Measurements from ENCODE around the gene ATP8A2.

Gene ATP8A2

DNA sequence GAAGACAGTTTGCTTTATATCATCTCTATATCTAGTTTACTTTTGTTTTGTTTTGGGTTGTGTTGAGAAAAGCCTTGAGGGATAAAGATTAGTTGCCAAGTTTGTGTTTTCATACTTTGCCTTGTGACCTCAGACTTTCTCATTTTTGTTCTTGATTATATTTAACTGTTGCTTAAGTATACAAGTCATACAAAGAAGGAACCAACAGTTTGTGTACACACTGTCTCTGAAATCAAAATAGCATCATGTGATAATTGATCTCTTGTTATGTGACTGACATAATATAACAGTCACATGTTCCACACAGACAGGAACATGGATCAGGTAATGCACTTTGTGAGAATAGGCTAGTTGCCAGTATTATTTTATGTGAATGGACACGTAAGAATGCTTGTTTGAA lies 609.3 kb downstream of the ATP8A2 start:
- DNase-seq, result no peak

DNA sequence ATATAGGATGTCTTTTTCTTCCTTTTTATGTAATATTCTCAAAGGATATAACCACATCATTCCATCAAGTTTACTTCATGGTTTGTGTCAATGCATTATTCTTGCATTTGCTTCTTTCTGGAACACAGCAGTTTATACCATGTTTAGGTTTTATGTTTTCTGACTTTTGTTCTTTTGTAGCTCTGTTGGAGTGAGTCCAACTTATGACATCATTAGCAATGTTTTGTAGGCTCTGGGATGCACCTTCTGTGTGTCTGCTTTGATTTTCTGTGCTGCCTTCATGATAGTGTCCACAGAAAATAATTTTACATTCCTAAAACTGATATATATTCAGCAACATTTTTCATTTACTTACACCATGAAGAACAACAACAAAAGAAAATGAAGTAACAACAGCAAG lies 611.1 kb downstream of the ATP8A2 start:
- no peak for DNase-seq

DNA sequence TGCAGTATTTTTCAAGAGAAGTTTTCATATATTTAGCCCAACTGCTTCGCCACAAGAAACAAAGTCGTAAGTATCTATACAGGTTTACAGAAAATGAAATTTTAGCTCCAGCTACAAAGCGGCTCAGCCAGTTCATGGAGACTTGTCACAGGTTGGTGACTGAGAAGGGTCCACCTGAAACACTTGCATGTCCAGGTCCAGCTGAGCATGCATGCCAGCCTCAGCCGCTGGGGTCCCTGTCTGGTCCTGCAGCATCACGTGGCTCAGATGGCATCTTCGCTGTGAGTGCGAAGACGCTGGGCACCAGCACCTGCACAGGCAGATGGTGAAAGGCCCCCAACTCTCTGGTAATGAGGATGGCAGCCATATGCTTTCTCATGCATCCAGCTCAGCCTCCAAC lies 616.2 kb downstream of the ATP8A2 start:
- DNase-seq, result no peak

DNA sequence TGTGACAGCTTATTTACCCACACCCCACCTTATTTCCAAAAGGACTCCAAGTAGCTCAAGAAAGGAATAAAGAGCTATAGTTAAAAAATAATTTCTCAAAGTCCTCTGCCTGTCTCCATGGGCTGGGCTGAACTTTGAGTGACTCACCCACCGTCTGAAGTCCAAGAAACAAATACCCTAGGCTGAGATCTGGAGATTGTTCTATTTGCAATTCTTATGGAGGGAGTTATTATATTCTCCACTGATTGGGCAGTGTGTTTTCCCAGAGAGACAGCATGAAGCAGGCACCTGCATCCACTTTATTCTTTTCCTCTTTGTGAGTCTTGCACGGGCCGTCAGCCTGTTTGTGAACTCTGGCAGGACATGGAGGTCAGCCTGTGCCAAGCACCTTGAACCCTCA lies 616.9 kb downstream of the ATP8A2 start:
- DNase-seq, result no peak

DNA sequence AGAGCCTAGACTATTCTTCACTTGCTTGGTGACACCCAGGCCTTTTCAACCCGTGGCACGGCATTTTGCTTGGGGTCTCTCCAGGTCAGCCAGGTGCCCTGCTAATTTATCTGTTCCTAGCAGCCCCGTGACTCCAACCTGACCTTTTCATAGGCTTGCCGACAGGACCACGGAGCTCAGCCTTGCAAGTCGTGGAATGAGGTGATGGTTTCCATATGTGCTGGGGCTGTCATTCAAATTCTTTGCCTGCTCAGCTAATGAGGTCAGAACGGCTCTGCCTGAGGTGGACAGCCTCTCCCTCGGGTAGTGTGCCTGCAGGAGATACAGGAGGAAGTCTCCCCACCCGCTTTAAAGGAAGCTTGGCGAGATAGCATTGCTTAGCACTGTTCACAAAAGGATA lies 619.0 kb downstream of the ATP8A2 start:
- DNase-seq, result no peak

DNA sequence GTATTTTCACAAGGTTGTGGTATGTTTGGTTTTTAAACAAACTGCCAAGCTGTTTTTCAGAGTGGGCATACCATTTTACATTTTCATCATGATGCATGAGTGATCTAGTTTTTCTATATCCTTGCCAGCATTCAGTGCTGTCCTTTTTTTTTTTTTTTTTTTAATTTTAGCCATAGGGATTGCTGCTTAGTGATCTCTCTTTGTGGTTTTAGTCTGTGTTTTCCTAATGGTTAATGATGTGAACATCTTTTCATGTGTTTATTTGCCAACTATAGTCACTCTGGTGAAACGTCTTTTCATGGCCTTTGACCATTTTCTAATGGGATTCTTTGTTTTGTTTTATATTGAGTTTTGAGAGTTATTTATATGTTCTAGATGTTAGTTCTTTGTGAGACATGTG lies 620.3 kb downstream of the ATP8A2 start:
- no peak for DNase-seq

DNA sequence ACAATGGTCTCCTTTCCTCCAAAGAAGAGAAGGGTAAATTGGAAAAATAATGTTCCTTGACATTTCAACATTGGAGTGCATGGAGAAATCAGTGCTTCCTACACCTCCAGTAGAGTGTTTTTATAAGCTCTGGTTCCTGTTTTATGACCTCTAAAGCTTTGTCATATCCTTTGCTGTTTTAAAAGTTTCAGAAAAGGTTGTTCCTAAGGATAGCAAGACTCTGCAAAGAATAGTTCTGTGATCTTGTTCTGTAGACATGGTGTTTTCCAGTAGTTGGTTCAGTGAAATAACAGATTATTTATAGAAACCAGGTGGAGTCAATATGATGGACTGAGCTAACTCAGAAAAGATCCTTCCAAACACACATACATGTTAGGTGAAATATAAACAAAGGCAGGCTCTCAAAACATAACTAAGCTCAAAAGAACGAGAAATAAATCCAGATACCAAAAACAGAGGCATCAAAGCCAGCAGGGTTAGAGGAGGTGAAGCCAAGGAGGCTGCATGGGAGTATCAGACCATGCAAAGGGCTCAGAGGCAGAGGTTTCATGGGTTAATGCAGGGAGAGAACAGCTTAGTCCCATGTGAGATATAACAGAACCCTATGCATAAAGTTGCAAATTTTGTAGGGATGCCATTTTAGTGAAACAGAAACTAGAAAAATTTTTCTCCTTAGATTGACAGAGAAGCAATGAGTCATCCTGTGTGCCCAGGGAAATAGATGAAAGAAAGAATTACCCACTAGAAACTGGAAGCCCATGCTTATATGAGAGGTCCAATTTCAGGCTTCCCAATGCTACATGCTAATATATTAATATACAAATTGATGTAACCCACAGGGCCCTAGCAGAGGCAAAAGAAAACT lies 635.7 kb downstream of the ATP8A2 start:
- no peak for DNase-seq

DNA sequence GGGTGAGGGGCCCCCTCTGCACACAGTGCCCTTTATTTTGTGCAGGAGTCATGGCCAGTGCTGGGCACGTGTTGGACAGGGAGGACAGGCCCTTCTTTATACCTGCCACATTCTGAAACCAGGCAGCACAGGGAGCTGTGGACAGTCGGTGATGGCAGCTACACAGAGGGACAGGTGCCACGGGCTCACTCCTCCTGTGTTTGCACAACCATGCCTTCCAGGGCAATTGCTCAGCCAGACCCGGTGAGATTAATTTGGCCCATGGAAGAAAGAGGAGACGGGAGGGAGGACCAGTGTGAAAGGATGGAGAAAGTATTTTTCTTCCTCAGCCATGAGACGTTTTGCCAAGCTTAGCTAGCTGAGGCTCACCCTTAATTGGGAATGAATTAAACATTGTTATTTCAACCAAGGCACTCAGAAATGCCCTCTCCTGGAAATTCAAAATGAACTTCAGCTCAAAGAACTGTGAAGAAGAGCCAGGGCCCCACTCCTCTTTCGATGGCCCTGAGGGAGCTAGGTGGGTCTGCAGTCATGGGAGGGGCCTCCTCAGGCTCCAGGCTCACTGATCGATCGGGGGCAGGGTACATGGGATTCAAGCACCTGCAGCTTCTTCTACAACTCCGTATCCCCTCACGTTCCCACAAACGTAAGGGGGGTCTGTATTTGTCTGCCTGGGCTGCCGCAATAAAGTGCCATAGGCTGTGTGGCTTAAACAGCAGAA lies 638.9 kb downstream of the ATP8A2 start:
- DNase-seq, result no peak

DNA sequence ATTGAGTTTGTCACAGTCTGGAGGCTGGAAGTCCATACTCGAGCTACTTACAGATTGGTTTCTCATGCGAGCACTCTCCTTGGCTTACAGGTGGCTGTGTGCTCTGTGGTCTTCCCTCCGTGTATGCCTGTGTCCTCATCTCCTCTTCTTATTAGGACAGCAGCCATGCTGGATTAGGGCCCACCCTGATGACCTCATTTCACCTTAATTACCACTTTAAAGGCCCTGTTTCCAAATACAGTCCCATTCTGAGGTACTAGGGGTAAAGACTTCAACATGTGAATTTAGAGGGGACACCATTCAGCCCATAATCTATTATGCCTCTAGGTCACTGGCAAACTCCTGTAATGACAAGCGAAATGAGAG lies 639.4 kb downstream of the ATP8A2 start:
- no peak for DNase-seq

DNA sequence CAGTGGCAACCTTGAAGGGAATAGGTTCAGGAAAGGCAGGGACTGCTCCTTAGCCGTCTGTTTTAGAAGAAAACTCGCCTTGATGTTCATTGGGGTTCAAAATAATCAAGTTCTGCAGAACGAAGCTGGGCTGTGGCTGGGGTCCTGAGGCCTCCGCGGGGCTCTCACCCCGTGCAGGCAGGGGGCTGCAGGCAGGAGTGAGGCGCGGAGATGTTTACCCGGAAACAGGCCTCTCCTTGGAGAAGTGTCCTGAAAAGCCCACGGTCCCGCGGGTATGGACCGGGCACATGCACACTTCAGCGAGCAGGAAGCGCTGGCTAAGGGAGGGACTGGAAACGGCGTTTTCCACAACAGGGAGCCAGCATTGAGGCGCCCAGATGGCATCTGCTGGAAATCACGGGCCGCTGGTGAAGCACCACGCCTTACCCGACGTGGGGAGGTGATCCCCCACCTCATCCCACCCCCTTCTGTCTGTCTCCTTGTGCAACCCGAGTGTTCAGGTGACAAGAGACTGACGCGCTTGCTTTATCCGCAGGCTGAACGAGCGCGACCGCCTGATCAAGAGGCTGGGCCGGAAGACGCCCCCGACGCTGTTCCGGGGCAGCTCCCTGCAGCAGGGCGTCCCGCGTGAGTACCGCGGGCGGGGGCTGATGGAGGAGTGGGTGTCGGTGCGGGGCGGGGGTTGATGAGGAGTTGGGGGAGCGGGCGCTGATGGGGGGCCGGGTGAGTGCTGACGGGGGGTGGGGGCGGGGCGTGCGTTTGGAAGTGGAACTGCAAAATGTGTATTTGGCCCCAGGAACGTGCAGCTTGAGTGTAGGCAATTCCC lies 640.4 kb downstream of the ATP8A2 start:
- DNase-seq, result peak; percentile 57

DNA sequence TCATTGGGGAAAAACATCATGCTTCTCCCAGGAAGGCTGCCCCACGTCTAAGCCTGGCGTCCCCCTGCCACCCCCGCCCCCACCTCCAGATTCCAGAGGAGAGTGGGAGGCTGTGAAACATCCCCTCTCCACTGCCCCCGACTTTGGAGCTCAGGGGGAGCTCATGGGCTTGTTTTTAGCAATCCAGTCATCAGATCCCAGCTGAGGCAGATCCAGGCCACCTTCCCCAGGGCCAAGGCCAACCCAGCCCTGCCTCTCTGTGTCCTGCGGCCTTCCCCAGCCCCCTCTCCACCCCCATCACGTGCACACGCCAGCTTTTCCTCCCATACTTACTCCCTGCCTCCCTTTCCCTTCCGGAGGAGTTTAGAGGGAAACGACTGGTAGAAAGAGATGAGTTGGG lies 641.2 kb downstream of the ATP8A2 start:
- DNase-seq, result no peak

DNA sequence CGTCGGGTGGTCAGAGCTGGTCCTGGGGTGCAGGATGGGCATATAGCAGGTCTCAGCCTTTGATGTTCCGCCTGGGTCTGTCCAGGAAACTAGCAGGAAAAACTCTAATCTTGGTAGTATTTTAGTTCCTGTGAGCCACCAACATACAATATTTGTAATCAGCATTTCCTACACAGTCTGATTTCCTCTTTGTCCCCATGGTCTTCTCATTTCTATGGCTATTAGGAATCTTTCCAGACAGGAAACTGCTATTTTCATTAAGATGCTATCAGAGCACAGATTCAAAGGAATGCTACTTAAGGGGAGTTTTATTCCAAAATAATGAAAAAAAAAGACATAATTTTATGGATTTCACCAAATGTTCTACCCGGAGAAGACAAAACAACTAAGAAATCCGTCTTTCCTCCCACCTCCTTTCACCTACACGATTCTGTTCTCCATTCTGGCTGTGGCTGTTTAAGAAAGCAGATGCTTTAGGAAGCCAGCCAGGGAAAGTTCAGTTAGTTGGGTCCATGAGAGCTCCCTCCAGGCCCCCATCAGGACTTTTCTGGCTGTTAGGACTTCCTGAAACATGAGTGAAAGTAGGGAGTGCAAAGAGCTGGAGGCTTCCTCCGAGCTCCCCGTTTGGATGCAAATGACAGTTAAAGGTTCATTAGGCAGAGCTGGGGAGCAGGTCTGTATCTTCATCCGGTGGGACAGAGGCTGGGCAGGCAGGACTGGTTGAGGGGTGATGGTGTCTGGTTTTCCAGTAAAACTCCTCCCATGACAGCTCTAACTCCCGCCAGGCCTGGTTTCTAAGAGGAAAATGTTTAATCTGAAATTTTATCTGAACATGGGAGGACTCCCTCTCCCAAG lies 643.7 kb downstream of the ATP8A2 start:
- DNase-seq, result no peak

DNA sequence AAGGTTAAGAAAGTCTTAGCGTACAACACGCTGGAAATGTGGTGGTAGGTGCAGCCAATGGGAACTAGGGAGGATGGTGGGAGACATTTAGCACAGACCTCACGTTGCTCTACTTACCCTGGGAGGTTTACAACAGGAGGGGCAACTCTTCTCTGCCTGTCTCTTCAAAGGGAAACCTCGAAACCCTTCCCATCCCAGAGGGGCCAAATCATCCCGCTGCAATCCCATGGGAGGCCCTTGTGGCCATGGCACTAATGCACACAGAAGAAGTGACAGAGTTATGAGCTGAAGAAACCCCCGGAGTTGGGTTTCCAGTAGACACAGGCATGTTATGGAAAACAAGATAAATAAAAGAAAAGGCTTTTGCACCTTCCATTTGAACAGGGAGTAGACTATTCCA lies 644.4 kb downstream of the ATP8A2 start:
- no peak for DNase-seq

DNA sequence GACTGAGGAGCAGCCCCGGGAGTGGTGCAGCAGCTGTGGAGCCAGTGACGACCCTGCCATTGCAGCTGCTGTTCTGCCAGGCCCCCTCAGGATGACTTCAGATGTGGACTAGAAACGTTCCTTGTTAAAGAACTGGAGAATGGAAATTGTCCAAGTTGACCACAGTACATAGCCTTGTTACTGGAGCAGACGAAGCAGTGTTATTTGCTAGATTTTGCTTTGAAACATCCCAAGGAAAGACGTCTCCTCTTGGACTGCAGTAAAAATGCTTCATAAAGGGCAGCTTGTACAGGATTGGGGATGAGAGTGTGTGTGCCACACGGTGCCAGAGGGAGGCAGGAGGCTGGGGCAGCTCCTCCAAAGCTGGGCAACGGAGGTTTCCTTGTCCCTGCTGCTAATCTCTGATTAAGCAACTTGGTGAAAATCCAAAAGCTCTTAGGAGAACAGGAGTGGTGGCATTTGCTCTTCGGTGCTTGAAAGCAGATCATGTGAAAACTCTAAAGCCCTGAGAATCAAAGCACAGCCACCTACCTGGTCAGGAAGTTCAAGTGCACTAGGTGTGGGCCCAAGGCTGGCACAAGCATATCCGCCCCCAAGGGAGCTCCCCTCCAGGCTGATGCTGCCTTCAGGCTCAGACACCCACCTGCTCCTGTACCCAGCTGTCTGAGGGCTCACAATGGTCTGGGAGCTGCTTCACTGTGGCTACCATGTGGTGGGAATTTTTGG lies 645.6 kb downstream of the ATP8A2 start:
- peak; percentile 11 for DNase-seq

DNA sequence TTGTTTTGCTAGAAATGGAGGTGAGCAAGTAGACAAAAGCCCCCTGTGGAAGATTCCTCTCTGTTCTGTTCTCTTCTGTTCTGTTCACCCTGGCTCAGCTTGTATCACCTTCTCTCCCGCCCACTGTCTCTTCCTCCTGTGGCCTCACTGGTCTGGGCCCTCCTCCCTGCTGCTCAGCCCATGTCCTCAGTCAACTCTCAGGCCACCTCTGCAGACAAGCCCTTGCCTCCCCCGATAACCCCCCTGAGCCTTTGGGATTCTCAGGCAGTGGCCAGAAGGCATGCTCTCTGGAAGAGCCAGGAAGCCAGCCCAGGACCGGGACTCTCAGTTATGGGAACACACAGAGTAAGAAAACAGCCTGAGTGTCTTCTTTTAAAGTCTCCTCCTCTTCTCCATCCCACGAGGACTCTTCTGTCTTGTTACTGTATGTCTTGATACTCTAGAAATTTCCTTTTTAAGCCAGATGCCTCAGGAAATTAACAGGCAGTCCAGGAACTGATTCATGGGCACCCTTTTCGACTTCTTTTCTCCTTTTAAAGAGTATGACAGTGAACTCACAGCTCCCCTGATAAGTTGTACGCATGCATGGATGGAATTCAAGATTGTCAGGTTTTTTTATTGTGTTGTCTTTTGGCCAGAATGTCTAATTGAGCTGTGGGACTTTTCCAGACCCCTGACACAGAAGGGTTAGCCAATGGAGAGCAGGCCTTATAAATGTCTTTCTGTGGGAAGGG lies 646.3 kb downstream of the ATP8A2 start:
- DNase-seq, result no peak

DNA sequence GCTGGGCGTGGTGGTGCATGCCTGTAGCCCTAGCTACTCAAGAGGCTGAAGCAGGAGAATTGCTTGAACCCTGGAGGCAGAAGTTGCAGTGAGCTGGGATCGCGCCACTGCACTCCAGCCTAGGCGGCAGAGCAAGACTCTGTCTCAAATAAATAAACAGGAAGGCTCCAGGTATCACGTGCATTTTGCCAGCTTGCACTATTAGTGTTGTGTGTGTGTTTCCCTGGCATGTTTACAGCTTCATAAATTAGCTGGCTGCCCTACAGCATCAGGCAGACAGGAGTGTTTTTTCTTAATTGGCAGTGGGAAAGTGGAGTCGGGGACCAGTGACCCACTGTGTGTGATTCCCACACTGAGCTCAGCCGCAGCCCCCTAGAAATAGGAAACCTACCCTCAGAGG lies 647.5 kb downstream of the ATP8A2 start:
- DNase-seq, result no peak

DNA sequence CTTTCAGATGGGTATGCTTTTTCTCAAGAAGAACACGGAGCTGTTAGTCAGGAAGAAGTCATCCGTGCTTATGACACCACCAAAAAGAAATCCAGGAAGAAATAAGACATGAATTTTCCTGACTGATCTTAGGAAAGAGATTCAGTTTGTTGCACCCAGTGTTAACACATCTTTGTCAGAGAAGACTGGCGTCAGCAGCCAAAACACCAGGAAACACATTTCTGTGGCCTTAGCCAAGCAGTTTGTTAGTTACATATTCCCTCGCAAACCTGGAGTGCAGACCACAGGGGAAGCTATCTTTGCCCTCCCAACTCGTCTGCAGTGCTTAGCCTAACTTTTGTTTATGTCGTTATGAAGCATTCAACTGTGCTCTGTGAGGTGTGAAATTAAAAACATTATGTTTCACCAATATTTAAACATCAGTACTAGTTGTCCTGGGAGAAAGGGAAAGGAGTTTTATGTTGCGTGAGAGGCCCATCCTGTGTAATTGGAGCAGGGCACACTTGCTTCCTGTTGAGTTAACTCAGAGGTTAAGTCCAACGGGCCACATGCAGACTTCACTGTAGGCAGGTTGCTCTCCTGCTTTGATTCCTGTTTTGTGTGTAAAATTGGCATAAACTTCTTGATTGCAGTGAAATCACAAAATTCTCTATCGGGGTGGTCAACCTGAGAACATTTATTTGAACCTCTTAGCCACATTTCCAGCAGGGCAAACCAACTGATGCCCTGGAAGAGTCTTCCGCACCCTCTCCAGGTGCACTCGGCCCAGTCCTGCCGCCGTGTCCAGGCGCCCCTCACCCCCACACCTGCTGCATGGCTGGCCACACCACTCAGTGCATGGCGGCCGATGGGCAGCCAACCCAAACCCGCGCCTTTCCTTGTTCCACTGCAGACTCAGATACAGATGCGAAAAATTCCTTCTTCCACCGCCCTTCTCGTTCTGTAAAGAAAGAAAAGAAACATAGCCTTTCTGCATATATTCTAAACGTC lies 648.4 kb downstream of the ATP8A2 start:
- DNase-seq, result no peak

DNA sequence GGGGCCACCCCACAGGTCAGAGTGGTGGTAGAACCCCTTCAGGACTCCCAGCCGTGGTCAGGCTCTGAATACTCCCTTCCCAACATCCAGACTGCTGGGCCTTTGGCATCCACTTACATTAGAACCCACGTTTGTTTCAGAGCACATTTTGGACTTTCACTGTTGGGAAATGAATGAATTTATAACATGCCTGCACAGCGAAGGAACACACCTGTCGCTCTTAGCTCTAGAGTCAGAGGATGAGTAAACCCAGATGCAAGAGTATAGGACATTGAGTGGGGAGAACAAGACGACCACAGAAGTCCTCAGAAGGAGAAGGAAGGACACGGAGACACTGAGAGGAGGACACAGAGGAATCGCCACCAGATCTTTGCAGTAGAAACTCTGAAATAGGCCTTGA lies 649.1 kb downstream of the ATP8A2 start:
- DNase-seq, result no peak

DNA sequence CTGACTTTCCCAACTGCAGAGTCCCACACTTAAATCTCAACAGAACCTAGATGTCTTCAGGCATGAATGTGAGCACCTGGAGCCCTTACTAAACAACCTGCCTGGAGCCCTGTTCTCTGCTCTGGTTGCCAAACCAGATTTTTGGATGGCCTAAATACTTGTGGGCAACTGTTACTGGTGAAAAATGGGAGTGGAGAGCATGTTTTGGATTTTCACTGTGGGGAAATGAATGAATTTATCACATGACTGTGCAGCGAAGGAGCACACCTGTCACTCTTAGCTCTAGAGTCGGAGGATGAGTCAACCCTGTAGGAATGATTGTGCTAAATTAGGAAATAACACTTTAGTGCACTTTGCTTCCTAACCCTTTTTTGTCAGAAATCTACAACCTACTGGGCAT lies 649.7 kb downstream of the ATP8A2 start:
- DNase-seq, result no peak

DNA sequence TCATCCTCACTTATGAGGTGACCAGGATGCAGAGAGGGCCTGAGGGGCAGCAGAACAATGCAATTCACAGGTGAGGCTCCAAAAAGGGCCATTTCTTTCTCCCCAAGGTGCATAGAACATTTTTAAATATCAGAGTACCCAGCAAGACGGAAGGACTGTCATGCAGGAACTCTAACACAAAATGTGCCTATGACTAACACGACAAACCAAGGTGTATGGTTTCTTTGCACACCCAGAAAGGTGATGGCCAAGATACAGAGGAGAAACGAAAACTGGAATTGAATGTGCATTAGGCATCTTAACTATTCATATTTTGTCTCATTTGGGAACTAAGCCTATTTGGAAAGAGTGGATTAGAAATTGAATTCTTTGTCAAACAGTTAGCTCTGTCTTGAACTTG lies 650.2 kb downstream of the ATP8A2 start:
- DNase-seq, result no peak
